HEK293 (cell line): ENCODE results near the gene RASL11B.

Experiments
- CTCF ChIA-PET: fragments of 350-600 bp; formaldehyde crosslinking; extraction: SDS; loops from one replicate; lab custom pipeline; 2021; ENCODE audit warnings: antibody characterized with exemption; lab: Yijun Ruan, JAX
- POLR2A ChIA-PET: fragments of 300-600 bp; formaldehyde crosslinking; extraction: SDS; loops from one replicate; lab custom pipeline; 2020; ENCODE audit warnings: antibody characterized with exemption, inconsistent platforms; lab: Yijun Ruan, JAX
- H3K27ac ChIP-seq: fragments of 200-500 bp; sonication (Bioruptor generic); 2 replicates; pipeline ENCODE4 v1.5.1; 2014; ENCODE audit warnings: low read depth, low read length, control low read depth, inconsistent platforms; ENCODE audit errors: extremely low read depth
- H3K36me3 ChIP-seq, 2 experiments: fragments of 200-500 bp in 1 of 2; sonication (Bioruptor generic) in 1 of 2; 1 replicate in 1 of 2; 2 replicates in 1 of 2; pipeline ENCODE4 v1.5.1; 2014 to 2017; ENCODE audit warnings: inconsistent platforms in 2 of 2, low read length in 2 of 2; ENCODE audit not compliant: control insufficient read depth in 2 of 2, insufficient read depth in 1 of 2
- H3K4me1 ChIP-seq: fragments of 200-500 bp; sonication (Bioruptor generic); 2 replicates; pipeline ENCODE4 v1.5.1; 2014; ENCODE audit warnings: mild to moderate bottlenecking, low read length, inconsistent platforms; ENCODE audit not compliant: control insufficient read depth, insufficient read depth
- H3K4me3 ChIP-seq: 2 replicates; pipeline ENCODE4 v1.5.1; 2011; ENCODE audit warnings: low read depth, mild to moderate bottlenecking, control low read depth, low read length, moderate library complexity
- H3K9me3 ChIP-seq: fragments of 200-500 bp; sonication (Bioruptor generic); 2 replicates; pipeline ENCODE4 v1.5.1; 2014; ENCODE audit warnings: low read depth, low read length, inconsistent platforms; ENCODE audit not compliant: control insufficient read depth, insufficient read depth
- ELK4 ChIP-seq: IDR thresholded peaks from 2 replicates; pipeline ENCODE4 v1.6.1; 2011; ENCODE audit warnings: mild to moderate bottlenecking, low read depth, low read length, borderline replicate concordance
- HIC1 ChIP-seq: fragments of 450-650 bp; formaldehyde crosslinking; IDR thresholded peaks from 2 replicates; pipeline ENCODE4 v1.5.1; 2016; ENCODE audit warnings: missing biosample characterization, missing genetic modification characterization
- IKZF3 ChIP-seq: fragments of 450-650 bp; IDR thresholded peaks from 2 replicates; pipeline ENCODE4 v1.5.0; 2018; ENCODE audit warnings: missing biosample characterization, mild to moderate bottlenecking, missing genetic modification characterization, moderate library complexity
- KLF17 ChIP-seq: fragments of 450-650 bp; formaldehyde crosslinking; IDR thresholded peaks from 2 replicates; pipeline ENCODE4 v1.5.1; 2016; ENCODE audit warnings: missing biosample characterization, missing genetic modification characterization
- MEIS1 ChIP-seq: sonication (generic); formaldehyde crosslinking; IDR thresholded peaks from 2 replicates; pipeline ENCODE4 v1.8.1; 2022; ENCODE audit warnings: missing genetic modification reagents, mild to moderate bottlenecking, borderline replicate concordance
- PRDM6 ChIP-seq: fragments of 450-650 bp; formaldehyde crosslinking; IDR thresholded peaks from 2 replicates; pipeline ENCODE4 v1.5.1; 2017; ENCODE audit warnings: missing biosample characterization, missing genetic modification characterization
- SP7 ChIP-seq: fragments of 450-650 bp; formaldehyde crosslinking; IDR thresholded peaks from 2 replicates; pipeline ENCODE4 v1.5.1; 2016; ENCODE audit warnings: missing biosample characterization, missing genetic modification characterization
- ZFP3 ChIP-seq: fragments of 450-650 bp; formaldehyde crosslinking; IDR thresholded peaks from 2 replicates; pipeline ENCODE4 v1.5.1; 2016; ENCODE audit warnings: low read depth, missing biosample characterization, missing genetic modification characterization
- ZNF132 ChIP-seq: fragments of 450-650 bp; formaldehyde crosslinking; IDR thresholded peaks from 2 replicates; pipeline ENCODE4 v1.5.1; 2017; ENCODE audit warnings: missing biosample characterization, missing genetic modification characterization, borderline replicate concordance
- ZNF146 ChIP-seq: fragments of 450-650 bp; formaldehyde crosslinking; IDR thresholded peaks from 2 replicates; pipeline ENCODE4 v1.5.1; 2016; ENCODE audit warnings: missing biosample characterization, missing genetic modification characterization
- ZNF341 ChIP-seq: fragments of 450-650 bp; formaldehyde crosslinking; IDR thresholded peaks from 2 replicates; pipeline ENCODE4; 2016; ENCODE audit warnings: low read depth, missing biosample characterization, missing genetic modification characterization
- ZNF362 ChIP-seq: fragments of 450-650 bp; formaldehyde crosslinking; IDR thresholded peaks from 2 replicates; pipeline ENCODE4 v1.5.1; 2016; ENCODE audit warnings: missing biosample characterization, missing genetic modification characterization
- ZNF423 ChIP-seq: fragments of 450-650 bp; formaldehyde crosslinking; IDR thresholded peaks from 2 replicates; pipeline ENCODE4 v1.5.1; 2016; ENCODE audit warnings: missing biosample characterization, missing genetic modification characterization
- ZNF555 ChIP-seq: fragments of 450-650 bp; formaldehyde crosslinking; conservative IDR thresholded peaks from 2 replicates; pipeline ENCODE4 v1.5.1; 2017; ENCODE audit warnings: missing biosample characterization, mild to moderate bottlenecking, missing genetic modification characterization, inconsistent platforms
- ZNF596 ChIP-seq: fragments of 450-650 bp; IDR thresholded peaks from 2 replicates; pipeline ENCODE4 v1.5.0; 2018; ENCODE audit warnings: missing biosample characterization, mild to moderate bottlenecking, missing genetic modification characterization, moderate library complexity
- ZNF654 ChIP-seq: fragments of 450-650 bp; formaldehyde crosslinking; IDR thresholded peaks from 2 replicates; pipeline ENCODE4 v1.5.1; 2016; ENCODE audit warnings: low read depth, missing biosample characterization, missing genetic modification characterization
- ZNF768 ChIP-seq: fragments of 450-650 bp; formaldehyde crosslinking; IDR thresholded peaks from 2 replicates; pipeline ENCODE4 v1.5.1; 2018; ENCODE audit warnings: missing biosample characterization, mild to moderate bottlenecking, missing genetic modification characterization
- ZNF777 ChIP-seq: fragments of 450-650 bp; formaldehyde crosslinking; IDR thresholded peaks from 2 replicates; pipeline ENCODE4 v1.5.1; 2017; ENCODE audit warnings: missing biosample characterization, missing genetic modification characterization, borderline replicate concordance
- ZNF837 ChIP-seq: fragments of 450-650 bp; formaldehyde crosslinking; IDR thresholded peaks from 2 replicates; pipeline ENCODE4 v1.5.1; 2016; ENCODE audit warnings: missing biosample characterization, missing genetic modification characterization
- ZSCAN23 ChIP-seq: fragments of 450-650 bp; formaldehyde crosslinking; IDR thresholded peaks from 2 replicates; pipeline ENCODE4 v1.5.1; 2016; ENCODE audit warnings: missing biosample characterization, missing genetic modification characterization
- ZSCAN4 ChIP-seq: fragments of 450-650 bp; formaldehyde crosslinking; IDR thresholded peaks from 2 replicates; pipeline ENCODE4 v1.5.1; 2017; ENCODE audit warnings: missing biosample characterization, missing genetic modification characterization
- ZSCAN5A ChIP-seq: fragments of 450-650 bp; formaldehyde crosslinking; IDR thresholded peaks from 2 replicates; pipeline ENCODE4 v1.5.1; 2016; ENCODE audit warnings: missing biosample characterization, missing genetic modification characterization

Gene RASL11B

GRCh38 chr4:52843351-52843750 lies 18.8 kb upstream of the RASL11B start:
- no peaks in the 10 kb centered on the region for H3K9me3 ChIP-seq
- CTCF ChIA-PET, result interaction anchor here (0.6 kb wide), 1 partner anchor 1390 kb away, joined by 3 read pairs; no protein-coding TSS in a partner anchor
- no peaks in the 10 kb centered on the region for H3K4me1 ChIP-seq
- TF ChIP-seq ZSCAN4 (tag by site-specific recombination) (no peak), ZSCAN5A (tag by site-specific recombination) (no peak), ZSCAN23 (tag by site-specific recombination) (no peak), HIC1 (tag by site-specific recombination) (no peak), ZNF341 (tag by site-specific recombination) (no peak), ZNF777 (tag by site-specific recombination) (no peak), IKZF3 (tag by site-specific recombination) (no peak), ZNF555 (tag by site-specific recombination) (no peak)
- TF ChIP-seq, all 188 proteins: peak for 0
- POLR2A ChIA-PET, result no interaction called here
- Histone ChIP-seq H3K36me3 (no peaks in the 10 kb centered on the region), H3K4me3 (no peak overlapping the region), H3K27ac (no peak overlapping the region)

- no peaks in the 10 kb centered on the region for H3K4me1 ChIP-seq
- ChIA-PET POLR2A (no interaction called here), CTCF (interaction anchor here (0.6 kb wide), 1 partner anchor 1390 kb away, joined by 3 read pairs; no protein-coding TSS in a partner anchor)
- H3K27ac ChIP-seq, result no peak overlapping the region
- no peak overlapping the region for H3K4me3 ChIP-seq
- no peaks in the 10 kb centered on the region for H3K36me3 ChIP-seq
- H3K9me3 ChIP-seq, result no peaks in the 10 kb centered on the region
- TF ChIP-seq ZNF837 (tag by site-specific recombination), result no peak
- TF ChIP-seq ELK4, result no peak
- no peak for TF ChIP-seq ZNF362
- no peak for TF ChIP-seq ZNF768
- no peak for TF ChIP-seq ZNF423 (tag by site-specific recombination)
- no peak for TF ChIP-seq PRDM6 (tag by site-specific recombination)
- no peak for TF ChIP-seq ZNF596
- TF ChIP-seq ZNF654 (tag by site-specific recombination), result no peak
- no peak for TF ChIP-seq ZFP3 (tag by site-specific recombination)
- no peak for TF ChIP-seq MEIS1 (CRISPR knock-in tag)
- no peak for TF ChIP-seq ZNF146 (tag by site-specific recombination)
- TF ChIP-seq KLF17 (tag by site-specific recombination), result no peak
- no peak for TF ChIP-seq ZNF132 (tag by site-specific recombination)
- no peak for TF ChIP-seq SP7 (tag by site-specific recombination)
Observed at GRCh38 chr4:52843958-52844357, 18.2 kb upstream of the RASL11B start.
